ENCODE results near the gene GPC5.
"Not testable (repeated sequence)": the region's sequence is repeated elsewhere in the genome, so short reads cannot be mapped to it uniquely, and the experiment has no call there.

GRCh38 chr13:92752705-92753104 lies 1354.3 kb downstream of the GPC5 start:
- TF ChIP-seq CTCF, POLR2A (IDR thresholded peaks at IDR 0.05): not testable (repeated sequence)

Measured in ovary (tissue), 3 donors.